ENCODE measurements around the gene PDCD4. TPM values are rescaled to one million over a fixed set of nuclear protein-coding genes. Genes with fewer than 3 reads are reported as not detected.

Gene PDCD4
- total RNA-seq, 1 donor from 2014 or later: 118 TPM

GRCh38 chr10:110861476-110861875 is 10.3 kb upstream of the PDCD4 start:
- no peak for DNase-seq (ENCODE audit: low spot score)

- peak; percentile 65 for DNase-seq (ENCODE audit: low spot score)
These were observed 9.6 kb upstream of the PDCD4 start for GRCh38 chr10:110861930-110862649.

- no peak for DNase-seq (ENCODE audit: low spot score)
These were observed 8.8 kb upstream of the PDCD4 start for GRCh38 chr10:110862961-110863360.

GRCh38 chr10:110863361-110863760 is 8.4 kb upstream of the PDCD4 start:
- DNase-seq (ENCODE audit: low spot score): no peak

- no peak for DNase-seq (ENCODE audit: low spot score)
These were observed 7.8 kb upstream of the PDCD4 start for GRCh38 chr10:110863956-110864355.

- peak; percentile 43 for DNase-seq (ENCODE audit: low spot score)
These were observed 7.0 kb upstream of the PDCD4 start for GRCh38 chr10:110864662-110865140.

- peak; percentile 99 for DNase-seq (ENCODE audit: low spot score)
These were observed 6.4 kb upstream of the PDCD4 start for GRCh38 chr10:110865186-110865808.

- peak; percentile 73 for DNase-seq (ENCODE audit: low spot score)
These were observed 5.8 kb upstream of the PDCD4 start for GRCh38 chr10:110865809-110866482.

- DNase-seq (ENCODE audit: low spot score): peak; percentile 56
These were observed 4.5 kb upstream of the PDCD4 start for GRCh38 chr10:110867011-110867806.

- DNase-seq (ENCODE audit: low spot score): no peak
These were observed 3.8 kb upstream of the PDCD4 start for GRCh38 chr10:110867807-110868465.

GRCh38 chr10:110868981-110869380 is 2.7 kb upstream of the PDCD4 start:
- no peak for DNase-seq (ENCODE audit: low spot score)

GRCh38 chr10:110870823-110871297 is 868 bp upstream of the PDCD4 start:
- DNase-seq (ENCODE audit: low spot score): peak; percentile 15

- DNase-seq (ENCODE audit: low spot score): peak; percentile 93
These were observed 636 bp downstream of the PDCD4 start for GRCh38 chr10:110872145-110872983.

GRCh38 chr10:110872984-110873923 is 1.5 kb downstream of the PDCD4 start:
- peak; percentile 38 for DNase-seq (ENCODE audit: low spot score)

GRCh38 chr10:110873951-110874350 is 2.2 kb downstream of the PDCD4 start:
- no peak for DNase-seq (ENCODE audit: low spot score)

- DNase-seq (ENCODE audit: low spot score): no peak
These were observed 4.3 kb downstream of the PDCD4 start for GRCh38 chr10:110876000-110876399.

- no peak for DNase-seq (ENCODE audit: low spot score)
These were observed 5.1 kb downstream of the PDCD4 start for GRCh38 chr10:110876788-110877187.

GRCh38 chr10:110880012-110880411 is 8.3 kb downstream of the PDCD4 start:
- no peak for DNase-seq (ENCODE audit: low spot score)

- DNase-seq (ENCODE audit: low spot score): no peak
These were observed 9.5 kb downstream of the PDCD4 start for GRCh38 chr10:110881247-110881646.

Measured in umbilical cord (tissue), 2 donors.